Sigmoid colon (tissue), 3 donors: ENCODE data around the gene TTC6.

Experiments
- POLR2A ChIP-seq, 2 donors: fragments of 450-650 bp; IDR thresholded peaks; one replicate each; pipeline ENCODE4 v1.6.1; 2016; ENCODE audit warnings: antibody characterized with exemption in 2 of 2, mild to moderate bottlenecking in 2 of 2, moderate library complexity in 2 of 2
- TF ChIP-seq, protein P1 (sequence below), 4 experiments: fragments of 450-650 bp in 3 of 4; fragments of 200-600 bp in 1 of 4; IDR thresholded peaks; one replicate each; pipeline ENCODE4 v1.5.1; 2016 to 2019; ENCODE audit warnings: antibody characterized with exemption in 4 of 4, mild to moderate bottlenecking in 3 of 4, moderate library complexity in 2 of 4

DNA sequence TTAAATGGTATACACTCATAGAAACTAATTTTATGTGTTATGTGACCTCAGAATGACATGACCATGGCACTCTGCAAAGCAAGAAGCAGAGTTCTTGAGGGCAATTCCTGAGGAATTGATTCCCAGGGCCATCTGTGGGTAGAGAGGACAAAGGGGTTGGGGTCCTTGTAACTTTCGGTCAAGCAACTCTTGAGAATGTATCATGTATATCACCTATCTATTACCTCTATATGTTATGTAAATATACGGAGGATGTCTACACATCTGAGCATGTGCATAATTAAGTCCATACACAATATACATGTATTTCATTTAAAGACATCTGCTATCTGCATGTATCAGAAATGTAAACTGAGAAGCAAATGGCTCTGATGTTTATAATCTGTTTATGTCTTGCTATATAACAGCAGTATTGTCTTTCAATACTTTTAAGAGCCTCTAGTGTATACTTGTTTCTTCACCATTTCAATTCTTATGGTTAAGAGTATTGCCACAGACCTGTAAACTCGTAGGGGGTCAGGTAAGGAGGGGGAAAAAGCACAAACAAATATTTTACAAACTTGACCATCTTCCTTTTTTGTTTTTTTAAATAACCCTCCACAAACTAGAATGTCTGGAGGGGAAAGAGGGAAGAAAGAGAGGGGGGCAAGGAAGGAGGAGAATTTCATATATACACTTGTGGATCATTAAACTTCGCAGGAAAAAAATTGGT, 4.8 kb upstream of the TTC6 start:
- TF ChIP-seq, protein P1, sequence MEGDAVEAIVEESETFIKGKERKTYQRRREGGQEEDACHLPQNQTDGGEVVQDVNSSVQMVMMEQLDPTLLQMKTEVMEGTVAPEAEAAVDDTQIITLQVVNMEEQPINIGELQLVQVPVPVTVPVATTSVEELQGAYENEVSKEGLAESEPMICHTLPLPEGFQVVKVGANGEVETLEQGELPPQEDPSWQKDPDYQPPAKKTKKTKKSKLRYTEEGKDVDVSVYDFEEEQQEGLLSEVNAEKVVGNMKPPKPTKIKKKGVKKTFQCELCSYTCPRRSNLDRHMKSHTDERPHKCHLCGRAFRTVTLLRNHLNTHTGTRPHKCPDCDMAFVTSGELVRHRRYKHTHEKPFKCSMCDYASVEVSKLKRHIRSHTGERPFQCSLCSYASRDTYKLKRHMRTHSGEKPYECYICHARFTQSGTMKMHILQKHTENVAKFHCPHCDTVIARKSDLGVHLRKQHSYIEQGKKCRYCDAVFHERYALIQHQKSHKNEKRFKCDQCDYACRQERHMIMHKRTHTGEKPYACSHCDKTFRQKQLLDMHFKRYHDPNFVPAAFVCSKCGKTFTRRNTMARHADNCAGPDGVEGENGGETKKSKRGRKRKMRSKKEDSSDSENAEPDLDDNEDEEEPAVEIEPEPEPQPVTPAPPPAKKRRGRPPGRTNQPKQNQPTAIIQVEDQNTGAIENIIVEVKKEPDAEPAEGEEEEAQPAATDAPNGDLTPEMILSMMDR (IDR thresholded peaks at IDR 0.05): no peak
- TF ChIP-seq POLR2A (IDR thresholded peaks at IDR 0.05): no peak
